ENCODE data around the gene UBAC2.

- TF ChIP-seq TSHZ2 (CRISPR knock-in tag; IDR thresholded peaks at IDR 0.05) (no peak), GLIS3 (CRISPR knock-in tag; IDR thresholded peaks at IDR 0.05) (no peak), RARB (CRISPR knock-in tag; IDR thresholded peaks at IDR 0.05) (no peak), ZFP30 (CRISPR knock-in tag; IDR thresholded peaks at IDR 0.05) (no peak), ZNF565 (CRISPR knock-in tag; conservative IDR thresholded peaks at IDR 0.05; ENCODE audit: low read depth) (no peak), TOX (CRISPR knock-in tag; IDR thresholded peaks at IDR 0.05; ENCODE audit: borderline replicate concordance) (no peak), CSDC2 (CRISPR knock-in tag; IDR thresholded peaks at IDR 0.05) (no peak), ZNF8 (CRISPR knock-in tag; IDR thresholded peaks at IDR 0.05) (no peak), CREB5 (CRISPR knock-in tag; IDR thresholded peaks at IDR 0.05; ENCODE audit: low read depth) (no peak), ARNTL (CRISPR knock-in tag; IDR thresholded peaks at IDR 0.05; ENCODE audit: borderline replicate concordance, low read depth) (no peak), PPARA (CRISPR knock-in tag; IDR thresholded peaks at IDR 0.05; ENCODE audit: borderline replicate concordance) (no peak)
These were observed 182.9 kb downstream of the UBAC2 start for GRCh38 chr13:99383511-99383921.
